ENCODE measurements around the gene STK32B.

DNA sequence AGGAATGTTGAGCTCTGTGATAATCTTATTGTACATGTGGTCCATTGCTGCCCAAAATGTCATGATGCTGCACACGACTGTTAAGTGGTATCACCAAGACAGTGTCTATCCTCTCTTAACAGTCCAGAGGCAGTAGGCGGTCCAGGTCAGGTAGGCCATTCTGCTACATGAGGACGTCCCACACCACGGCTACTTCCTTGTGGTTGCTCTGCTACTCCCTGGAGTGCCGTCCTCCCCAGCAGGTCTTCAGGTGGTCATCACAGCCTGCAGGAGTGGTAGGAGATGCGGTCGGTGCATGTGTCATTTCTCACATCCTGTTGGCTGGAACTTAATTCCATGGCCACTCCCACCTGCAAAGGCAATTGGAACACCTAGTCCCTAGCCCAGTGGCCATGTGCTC lies 11.5 kb upstream of the STK32B start:
- TF ChIP-seq, protein P1, sequence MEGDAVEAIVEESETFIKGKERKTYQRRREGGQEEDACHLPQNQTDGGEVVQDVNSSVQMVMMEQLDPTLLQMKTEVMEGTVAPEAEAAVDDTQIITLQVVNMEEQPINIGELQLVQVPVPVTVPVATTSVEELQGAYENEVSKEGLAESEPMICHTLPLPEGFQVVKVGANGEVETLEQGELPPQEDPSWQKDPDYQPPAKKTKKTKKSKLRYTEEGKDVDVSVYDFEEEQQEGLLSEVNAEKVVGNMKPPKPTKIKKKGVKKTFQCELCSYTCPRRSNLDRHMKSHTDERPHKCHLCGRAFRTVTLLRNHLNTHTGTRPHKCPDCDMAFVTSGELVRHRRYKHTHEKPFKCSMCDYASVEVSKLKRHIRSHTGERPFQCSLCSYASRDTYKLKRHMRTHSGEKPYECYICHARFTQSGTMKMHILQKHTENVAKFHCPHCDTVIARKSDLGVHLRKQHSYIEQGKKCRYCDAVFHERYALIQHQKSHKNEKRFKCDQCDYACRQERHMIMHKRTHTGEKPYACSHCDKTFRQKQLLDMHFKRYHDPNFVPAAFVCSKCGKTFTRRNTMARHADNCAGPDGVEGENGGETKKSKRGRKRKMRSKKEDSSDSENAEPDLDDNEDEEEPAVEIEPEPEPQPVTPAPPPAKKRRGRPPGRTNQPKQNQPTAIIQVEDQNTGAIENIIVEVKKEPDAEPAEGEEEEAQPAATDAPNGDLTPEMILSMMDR (IDR thresholded peaks at IDR 0.05) = no peak
- TF ChIP-seq POLR2A (IDR thresholded peaks at IDR 0.05) (no peak), EP300 (IDR thresholded peaks at IDR 0.05) (no peak), POLR2AphosphoS5 (IDR thresholded peaks at IDR 0.05) (no peak)

Measured in upper lobe of left lung (tissue), 4 donors.